Loucy (cell line): ENCODE results near the gene CSGALNACT2.

Experiments used
- H2AFZ ChIP-seq: fragments of 200-600 bp; sonication (generic); 2 replicates; pipeline ENCODE4 v1.6.0; 2016; ENCODE audit warnings: antibody characterized with exemption, mild to moderate bottlenecking, low read length, moderate library complexity
- H3F3A ChIP-seq: fragments of 200-600 bp; 2 replicates; pipeline ENCODE4 v1.6.0; 2016; ENCODE audit warnings: antibody characterized with exemption, low read depth, mild to moderate bottlenecking
- H3K27me3 ChIP-seq: fragments of 200-600 bp; sonication (generic); 2 replicates; pipeline ENCODE4 v1.6.1; 2014; ENCODE audit warnings: low read length, mild to moderate bottlenecking; ENCODE audit not compliant: insufficient read depth, poor library complexity, severe bottlenecking
- H3K36me3 ChIP-seq: fragments of 200-600 bp; sonication (generic); 2 replicates; pipeline ENCODE4 v1.6.1; 2016; ENCODE audit warnings: low read length; ENCODE audit not compliant: insufficient read depth
- H3K4me1 ChIP-seq: fragments of 200-600 bp; sonication (generic); 2 replicates; pipeline ENCODE4 v1.5.1; 2014; ENCODE audit warnings: low read length, mild to moderate bottlenecking; ENCODE audit not compliant: insufficient read depth, poor library complexity, severe bottlenecking
- H3K4me2 ChIP-seq: fragments of 200-600 bp; sonication (generic); 2 replicates; pipeline ENCODE4 v1.6.0; 2014; ENCODE audit warnings: antibody characterized with exemption, low read length, low read depth, mild to moderate bottlenecking; ENCODE audit not compliant: poor library complexity, severe bottlenecking
- H3K4me3 ChIP-seq: fragments of 200-600 bp; sonication (generic); 2 replicates; pipeline ENCODE4 v1.5.1; 2014; ENCODE audit warnings: low read length, mild to moderate bottlenecking, mixed read lengths; ENCODE audit not compliant: poor library complexity, severe bottlenecking
- H3K79me2 ChIP-seq: fragments of 200-600 bp; sonication (generic); 2 replicates; pipeline ENCODE4 v1.6.1; 2014; ENCODE audit warnings: low read length; ENCODE audit not compliant: insufficient read depth
- H3K9ac ChIP-seq: fragments of 200-600 bp; sonication (generic); 2 replicates; pipeline ENCODE4 v1.6.0; 2014; ENCODE audit warnings: mild to moderate bottlenecking, low read depth, low read length, moderate library complexity; ENCODE audit not compliant: poor library complexity, severe bottlenecking
- H3K9me2 ChIP-seq: fragments of 200-600 bp; sonication (generic); replicated peaks from 2 replicates; pipeline ENCODE4 v1.6.1; 2016; ENCODE audit warnings: low read depth, low read length, mixed read lengths
- H3K9me3 ChIP-seq: fragments of 200-600 bp; sonication (generic); 2 replicates; pipeline ENCODE4 v1.6.1; 2014; ENCODE audit warnings: mild to moderate bottlenecking, antibody characterized with exemption, low read length, low read depth; ENCODE audit not compliant: insufficient read depth
- H4K20me1 ChIP-seq: fragments of 200-600 bp; sonication (generic); 2 replicates; pipeline ENCODE4 v1.6.0; 2014; ENCODE audit warnings: antibody characterized with exemption, low read length, mild to moderate bottlenecking; ENCODE audit not compliant: insufficient read depth, poor library complexity, severe bottlenecking
- CTCF ChIP-seq: fragments of 200-600 bp; sonication (generic); conservative IDR thresholded peaks from 2 replicates; pipeline ENCODE4 v1.5.1; 2014; ENCODE audit warnings: mild to moderate bottlenecking, antibody characterized with exemption, low read length
- EZH2phosphoT487 ChIP-seq: fragments of 200-600 bp; IDR thresholded peaks from 2 replicates; pipeline ENCODE4 v1.6.1; 2018; ENCODE audit warnings: antibody characterized with exemption, mild to moderate bottlenecking, moderate library complexity, borderline replicate concordance

Gene CSGALNACT2

GRCh38 chr10:43166207-43166879 lies 28.1 kb downstream of the CSGALNACT2 start:
- Histone ChIP-seq H3K36me3 (peaks cover 37% of the 10 kb centered on the region; the same call in 1 of the 2 replicates), H3K9me3 (no peaks in the 10 kb centered on the region), H3K9ac (no peak overlapping the region), H3K4me2 (no peak overlapping the region), H3F3A (no peaks in the 10 kb centered on the region), H3K79me2 (peaks cover 10% of the 10 kb centered on the region; the same call in 1 of the 2 replicates), H3K4me1 (peaks cover 23% of the 10 kb centered on the region), H3K4me3 (no peak overlapping the region), H4K20me1 (no peaks in the 10 kb centered on the region), H3K9me2 (no peaks in the 10 kb centered on the region), H3K27me3 (no peaks in the 10 kb centered on the region), H2AFZ (no peak overlapping the region)
- TF ChIP-seq EZH2phosphoT487 (no peak), CTCF (no peak)

GRCh38 chr10:43166880-43167497 lies 28.7 kb downstream of the CSGALNACT2 start:
- H3K9ac ChIP-seq: no peak overlapping the region
- no peak overlapping the region for H3K4me3 ChIP-seq
- no peaks in the 10 kb centered on the region for H3F3A ChIP-seq
- no peak overlapping the region for H2AFZ ChIP-seq
- H3K4me2 ChIP-seq: no peak overlapping the region
- TF ChIP-seq EZH2phosphoT487 (no peak), CTCF (no peak)
- no peaks in the 10 kb centered on the region for H3K9me3 ChIP-seq
- H3K4me1 ChIP-seq: peaks cover 22% of the 10 kb centered on the region
- H3K9me2 ChIP-seq: no peaks in the 10 kb centered on the region
- H3K36me3 ChIP-seq: peaks cover 35% of the 10 kb centered on the region; the same call in 1 of the 2 replicates
- H3K79me2 ChIP-seq: peaks cover 4% of the 10 kb centered on the region; the same call in 1 of the 2 replicates
- no peaks in the 10 kb centered on the region for H4K20me1 ChIP-seq
- no peaks in the 10 kb centered on the region for H3K27me3 ChIP-seq

- H3K4me2 ChIP-seq: no peak overlapping the region
- no peaks in the 10 kb centered on the region for H3K9me3 ChIP-seq
- H3K79me2 ChIP-seq: no peaks in the 10 kb centered on the region; the same call in 1 of the 2 replicates
- H2AFZ ChIP-seq: no peak overlapping the region
- H3K36me3 ChIP-seq: peaks cover 31% of the 10 kb centered on the region; the same call in 1 of the 2 replicates
- no peaks in the 10 kb centered on the region for H3K9me2 ChIP-seq
- no peaks in the 10 kb centered on the region for H3F3A ChIP-seq
- TF ChIP-seq EZH2phosphoT487 (no peak), CTCF (no peak)
- peaks cover 19% of the 10 kb centered on the region for H3K4me1 ChIP-seq
- no peak overlapping the region for H3K9ac ChIP-seq
- H4K20me1 ChIP-seq: no peaks in the 10 kb centered on the region
- no peaks in the 10 kb centered on the region for H3K27me3 ChIP-seq
- H3K4me3 ChIP-seq: no peak overlapping the region
These were observed 29.2 kb downstream of the CSGALNACT2 start for GRCh38 chr10:43167498-43167889.
